Thoracic aorta (tissue), 2 donors: Measurements from ENCODE around the gene ANKRD52. TPM values are rescaled to one million over a fixed set of nuclear protein-coding genes. Genes with fewer than 3 reads are reported as not detected.

Source experiments
- ATAC-seq: fragments of 150-250 bp; one replicate; pipeline ENCODE4 v1.8.0; 2017; ENCODE audit warnings: low read depth; ENCODE audit not compliant: insufficient number of reproducible peaks, low FRiP score
- DNase-seq: peaks from one replicate; pipeline ENCODE4 v3.0.0-alpha.2; 2020; ENCODE audit warnings: low spot score
- H3K27ac ChIP-seq, 2 donors: fragments of 200-600 bp; sonication (generic); 1 replicate in 1 of 2; 2 replicates in 1 of 2; pipeline ENCODE4 v1.5.1; 2016; ENCODE audit warnings: mild to moderate bottlenecking in 2 of 2, moderate library complexity in 2 of 2
- H3K27me3 ChIP-seq: fragments of 200-600 bp; sonication (generic); replicated peaks from 2 replicates; pipeline ENCODE4 v1.6.0; 2016; ENCODE audit warnings: mild to moderate bottlenecking; ENCODE audit not compliant: insufficient read depth
- H3K36me3 ChIP-seq: fragments of 200-600 bp; sonication (generic); one replicate; pipeline ENCODE4 v1.5.1; 2016
- H3K4me1 ChIP-seq, 2 donors: fragments of 200-600 bp; sonication (generic); 1 replicate in 1 of 2; 2 replicates in 1 of 2; pipeline versions ENCODE4 v1.5.1 to v1.6.0; 2016; ENCODE audit warnings: low read depth in 2 of 2, mild to moderate bottlenecking in 1 of 2; ENCODE audit not compliant: control insufficient read depth in 1 of 2
- H3K4me3 ChIP-seq: fragments of 200-600 bp; sonication (generic); 2 replicates; pipeline ENCODE4 v1.5.1; 2016; ENCODE audit warnings: mild to moderate bottlenecking
- H3K9me3 ChIP-seq: fragments of 200-600 bp; sonication (generic); 2 replicates; pipeline ENCODE4 v1.5.1; 2016
- CTCF ChIP-seq: fragments of 200-600 bp; sonication (generic); IDR thresholded peaks from one replicate; pipeline ENCODE4 v1.5.1; 2019; ENCODE audit warnings: antibody characterized with exemption
- total RNA-seq, 2 donors: library from RNA; depleted of rRNA; stranded (reverse); fragments of >200 nt; gene quantifications; one replicate each; pipeline versions ENCODE4 v1.1.0 to v1.2.3, GENCODE V29; 2016

The ANKRD52 gene
- total RNA-seq, 2 donors from 2014 or later = 30.9 to 36.3 TPM

DNA sequence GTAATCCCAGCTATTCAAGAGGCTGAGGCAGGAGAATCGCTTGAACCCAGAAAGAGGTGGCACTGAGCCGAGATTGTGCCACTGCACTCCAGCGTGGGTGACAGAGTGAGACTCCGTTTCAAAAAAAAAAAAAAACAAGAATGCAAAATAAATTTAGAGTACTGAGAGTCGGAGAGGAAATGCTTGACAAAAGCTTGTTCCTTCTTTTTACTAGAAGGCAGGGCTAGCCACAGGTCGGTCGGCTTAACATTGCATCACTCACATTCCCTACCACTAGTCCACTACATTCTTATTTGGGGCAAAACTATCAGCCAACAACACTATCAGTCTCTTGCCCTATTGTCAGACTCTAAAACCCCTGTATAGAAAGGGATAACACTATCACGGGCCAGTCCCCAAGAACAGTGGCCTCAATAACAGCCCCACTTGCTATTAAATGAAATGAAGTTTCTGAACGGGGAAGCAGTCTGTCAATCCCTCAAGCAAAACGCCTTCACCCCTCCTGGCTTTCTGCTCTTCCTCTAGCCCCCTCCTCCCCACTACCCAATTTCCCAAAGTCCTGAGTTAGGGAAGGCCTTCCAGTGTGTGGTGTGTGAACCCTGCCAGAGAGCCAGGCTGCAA, 37.5 kb downstream of the ANKRD52 start:
- TF ChIP-seq CTCF = no peak
- Histone ChIP-seq H3K4me3 (peak overlapping the region; percentile 86), H3K9me3 (no peaks in the 10 kb centered on the region), H3K27ac (peak overlapping the region; percentile 96 to 99), H3K27me3 (no peaks in the 10 kb centered on the region), H3K4me1 (peaks cover 24 to 48% of the 10 kb centered on the region in 2 donors), H3K36me3 (peaks cover 11% of the 10 kb centered on the region)
- DNase-seq = no peak
- no peak for ATAC-seq

DNA sequence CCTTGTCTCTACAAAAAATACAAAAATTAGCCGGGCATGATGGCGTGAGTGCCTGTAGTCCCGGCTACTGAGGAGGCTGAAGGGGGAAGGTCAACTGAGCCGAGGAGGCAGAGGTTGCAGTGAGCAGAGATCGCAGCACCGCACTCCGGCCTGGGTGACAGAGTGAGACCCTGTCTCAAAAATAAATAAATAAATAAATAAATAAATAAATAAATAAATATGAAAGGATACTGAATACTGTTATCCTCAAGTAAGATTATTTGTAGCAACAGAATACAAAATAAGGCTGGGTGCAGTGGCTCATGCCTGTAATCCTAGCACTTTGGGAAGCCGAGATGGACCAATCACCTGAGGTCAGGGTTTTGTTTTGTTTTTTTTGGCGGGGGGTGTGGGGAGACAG, 38.3 kb downstream of the ANKRD52 start:
- Histone ChIP-seq H3K27ac (peak overlapping the region; percentile 96 to 99), H3K9me3 (no peaks in the 10 kb centered on the region), H3K4me1 (peaks cover 24 to 41% of the 10 kb centered on the region in 2 donors), H3K4me3 (peak overlapping the region; percentile 86), H3K27me3 (no peaks in the 10 kb centered on the region), H3K36me3 (peaks cover 20% of the 10 kb centered on the region)
- no peak for DNase-seq
- no peak for TF ChIP-seq CTCF
- no peak for ATAC-seq

DNA sequence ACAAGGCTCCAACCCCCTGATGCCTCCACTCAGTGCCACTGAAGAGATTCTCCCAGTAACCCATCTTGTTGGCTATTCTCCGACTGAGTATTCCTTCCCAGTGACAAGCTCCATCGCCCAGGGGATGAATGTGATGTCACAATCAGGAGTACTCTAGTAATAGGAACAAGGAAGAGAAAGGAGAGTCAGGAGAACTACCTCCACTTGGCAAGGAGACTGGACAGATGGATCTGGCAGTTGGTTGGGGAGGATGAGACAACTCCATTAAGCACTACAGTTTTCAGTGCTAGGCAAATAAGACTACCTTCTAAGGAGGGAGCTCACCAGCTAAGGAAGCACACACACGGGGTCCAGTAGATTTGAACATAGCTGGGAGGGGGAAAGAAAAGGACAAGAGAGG, 41.7 kb downstream of the ANKRD52 start:
- Histone ChIP-seq H3K36me3 (peaks cover 53% of the 10 kb centered on the region), H3K4me1 (peaks cover 10 to 20% of the 10 kb centered on the region in 2 donors)
- TF ChIP-seq CTCF = no peak

GRCh38 chr12:56213878-56214277, 44.3 kb downstream of the ANKRD52 start:
- TF ChIP-seq CTCF = no peak
- no peak overlapping the region for H3K27ac ChIP-seq
- no peaks in the 10 kb centered on the region for H3K9me3 ChIP-seq
- ATAC-seq = no peak
- H3K4me1 ChIP-seq = peaks cover 0 to 5% of the 10 kb centered on the region in 2 donors
- H3K27me3 ChIP-seq = no peaks in the 10 kb centered on the region
- no peak for DNase-seq
- H3K4me3 ChIP-seq = no peak overlapping the region
- H3K36me3 ChIP-seq = peaks cover 76% of the 10 kb centered on the region

More for the DNA sequence above, 41.7 kb downstream of the ANKRD52 start:
- ATAC-seq (no peak), DNase-seq (no peak)
- no peak overlapping the region for H3K4me3 ChIP-seq
- H3K27ac ChIP-seq = no peak overlapping the region
- no peaks in the 10 kb centered on the region for H3K9me3 ChIP-seq
- no peaks in the 10 kb centered on the region for H3K27me3 ChIP-seq

DNA sequence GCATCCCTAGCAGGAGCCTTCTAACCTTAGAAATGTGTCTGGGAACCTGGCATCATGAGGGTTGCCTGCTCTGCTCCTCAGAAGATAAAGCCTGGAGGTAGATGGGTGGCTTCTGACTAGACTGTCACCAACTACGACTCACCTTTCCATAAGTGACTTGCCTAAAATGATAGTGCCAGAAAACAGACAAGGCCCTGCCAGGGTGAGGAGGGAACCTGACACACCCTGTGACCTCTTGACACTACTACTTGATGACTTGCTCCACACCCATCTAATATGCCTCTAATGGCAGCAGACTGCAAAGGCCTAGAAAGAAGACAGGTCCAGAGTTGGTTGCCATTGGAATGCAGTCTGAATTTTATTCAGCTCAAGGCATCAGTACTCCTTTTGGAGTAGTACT, 45.8 kb downstream of the ANKRD52 start:
- no peak for ATAC-seq
- peaks cover 89% of the 10 kb centered on the region for H3K36me3 ChIP-seq
- H3K4me3 ChIP-seq = no peak overlapping the region

More for the DNA sequence above, 45.8 kb downstream of the ANKRD52 start:
- TF ChIP-seq CTCF = no peak
- H3K4me1 ChIP-seq = peaks cover 0 to under 1% of the 10 kb centered on the region in 2 donors
- no peak overlapping the region for H3K27ac ChIP-seq
- DNase-seq = no peak
- no peaks in the 10 kb centered on the region for H3K27me3 ChIP-seq
- H3K9me3 ChIP-seq = no peaks in the 10 kb centered on the region
